ENCODE measurements around the gene GSTO1.

- TF ChIP-seq EP300 (IDR thresholded peaks at IDR 0.05; ENCODE audit: borderline replicate concordance) (no peak), MAX (IDR thresholded peaks at IDR 0.05) (no peak), TEAD4 (IDR thresholded peaks at IDR 0.05) (no peak), RAD21 (IDR thresholded peaks at IDR 0.05; ENCODE audit: low read depth) (no peak)
- TF ChIP-seq, protein P1, sequence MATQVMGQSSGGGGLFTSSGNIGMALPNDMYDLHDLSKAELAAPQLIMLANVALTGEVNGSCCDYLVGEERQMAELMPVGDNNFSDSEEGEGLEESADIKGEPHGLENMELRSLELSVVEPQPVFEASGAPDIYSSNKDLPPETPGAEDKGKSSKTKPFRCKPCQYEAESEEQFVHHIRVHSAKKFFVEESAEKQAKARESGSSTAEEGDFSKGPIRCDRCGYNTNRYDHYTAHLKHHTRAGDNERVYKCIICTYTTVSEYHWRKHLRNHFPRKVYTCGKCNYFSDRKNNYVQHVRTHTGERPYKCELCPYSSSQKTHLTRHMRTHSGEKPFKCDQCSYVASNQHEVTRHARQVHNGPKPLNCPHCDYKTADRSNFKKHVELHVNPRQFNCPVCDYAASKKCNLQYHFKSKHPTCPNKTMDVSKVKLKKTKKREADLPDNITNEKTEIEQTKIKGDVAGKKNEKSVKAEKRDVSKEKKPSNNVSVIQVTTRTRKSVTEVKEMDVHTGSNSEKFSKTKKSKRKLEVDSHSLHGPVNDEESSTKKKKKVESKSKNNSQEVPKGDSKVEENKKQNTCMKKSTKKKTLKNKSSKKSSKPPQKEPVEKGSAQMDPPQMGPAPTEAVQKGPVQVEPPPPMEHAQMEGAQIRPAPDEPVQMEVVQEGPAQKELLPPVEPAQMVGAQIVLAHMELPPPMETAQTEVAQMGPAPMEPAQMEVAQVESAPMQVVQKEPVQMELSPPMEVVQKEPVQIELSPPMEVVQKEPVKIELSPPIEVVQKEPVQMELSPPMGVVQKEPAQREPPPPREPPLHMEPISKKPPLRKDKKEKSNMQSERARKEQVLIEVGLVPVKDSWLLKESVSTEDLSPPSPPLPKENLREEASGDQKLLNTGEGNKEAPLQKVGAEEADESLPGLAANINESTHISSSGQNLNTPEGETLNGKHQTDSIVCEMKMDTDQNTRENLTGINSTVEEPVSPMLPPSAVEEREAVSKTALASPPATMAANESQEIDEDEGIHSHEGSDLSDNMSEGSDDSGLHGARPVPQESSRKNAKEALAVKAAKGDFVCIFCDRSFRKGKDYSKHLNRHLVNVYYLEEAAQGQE (IDR thresholded peaks at IDR 0.05; ENCODE audit: low read depth): no peak
Measured at GRCh38 chr10:104293781-104294321, 39.2 kb downstream of the GSTO1 start.

Data from Ishikawa (cell line).